DOHH2 (cell line): ENCODE results near the gene NDUFS4.

Experiments used
- H3F3A ChIP-seq: fragments of 200-600 bp; sonication (generic), shearing (Covaris generic); 2 replicates; pipeline ENCODE4 v1.6.0; 2016; ENCODE audit warnings: antibody characterized with exemption, mild to moderate bottlenecking; ENCODE audit not compliant: control insufficient read depth, insufficient read depth
- H3K27ac ChIP-seq: fragments of 200-600 bp; sonication (generic); 2 replicates; pipeline ENCODE4 v1.5.1; 2014; ENCODE audit warnings: low read depth, mild to moderate bottlenecking, low read length, moderate library complexity
- H3K27me3 ChIP-seq: fragments of 200-600 bp; sonication (generic); 2 replicates; pipeline ENCODE4 v1.6.1; 2014; ENCODE audit warnings: mild to moderate bottlenecking, low read length, mixed read lengths; ENCODE audit not compliant: control insufficient read depth
- H3K36me3 ChIP-seq: fragments of 200-600 bp; sonication (generic); 2 replicates; pipeline ENCODE4 v1.6.1; 2014; ENCODE audit warnings: mild to moderate bottlenecking, low read length, moderate library complexity, mixed read lengths; ENCODE audit not compliant: control insufficient read depth
- H3K4me1 ChIP-seq: fragments of 200-600 bp; sonication (generic); 2 replicates; pipeline ENCODE4 v1.6.1; 2014; ENCODE audit warnings: mild to moderate bottlenecking, low read length, mixed read lengths; ENCODE audit not compliant: control insufficient read depth
- H3K4me2 ChIP-seq: fragments of 200-600 bp; sonication (generic); 2 replicates; pipeline ENCODE4 v1.6.0; 2014; ENCODE audit warnings: mild to moderate bottlenecking, low read length, moderate library complexity
- H3K4me3 ChIP-seq: fragments of 200-600 bp; sonication (generic); 2 replicates; pipeline ENCODE4 v1.5.1; 2014; ENCODE audit warnings: mild to moderate bottlenecking, low read length, mixed read lengths
- H3K79me2 ChIP-seq: fragments of 200-600 bp; sonication (generic); 2 replicates; pipeline ENCODE4 v1.6.1; 2014; ENCODE audit warnings: mild to moderate bottlenecking, low read length, mixed read lengths; ENCODE audit not compliant: control insufficient read depth
- H3K9me2 ChIP-seq: fragments of 200-600 bp; sonication (generic); replicated peaks from 2 replicates; pipeline ENCODE4 v1.6.1; 2014; ENCODE audit warnings: mild to moderate bottlenecking, low read length, mixed read lengths; ENCODE audit not compliant: control insufficient read depth
- H3K9me3 ChIP-seq: fragments of 200-600 bp; sonication (generic); 2 replicates; pipeline ENCODE4 v1.6.1; 2014; ENCODE audit warnings: antibody characterized with exemption, low read length, mixed read lengths; ENCODE audit not compliant: control insufficient read depth, insufficient read depth
- H4K20me1 ChIP-seq: fragments of 200-600 bp; sonication (generic); 2 replicates; pipeline ENCODE4 v1.6.0; 2014; ENCODE audit warnings: low read depth, mild to moderate bottlenecking, antibody characterized with exemption, low read length, moderate library complexity; ENCODE audit not compliant: control insufficient read depth, insufficient read depth
- CTCF ChIP-seq: fragments of 200-600 bp; sonication (generic); IDR thresholded peaks from one replicate; pipeline ENCODE4 v1.5.1; 2014; ENCODE audit warnings: antibody characterized with exemption, mild to moderate bottlenecking, low read depth, low read length; ENCODE audit not compliant: poor library complexity, severe bottlenecking
- EZH2phosphoT487 ChIP-seq: fragments of 200-600 bp; sonication (generic); IDR thresholded peaks from 2 replicates; pipeline ENCODE4 v1.6.1; 2017; ENCODE audit warnings: borderline replicate concordance, mild to moderate bottlenecking, antibody characterized with exemption, low read length, moderate library complexity, mixed read lengths

NDUFS4 gene

GRCh38 chr5:53549792-53550191 is 10.6 kb upstream of the NDUFS4 start:
- Histone ChIP-seq H3K27ac (no peak overlapping the region), H3K36me3 (no peaks in the 10 kb centered on the region), H3K4me3 (no peak overlapping the region), H3K79me2 (no peaks in the 10 kb centered on the region), H3K27me3 (peaks cover 11% of the 10 kb centered on the region), H3F3A (no peaks in the 10 kb centered on the region), H3K9me3 (no peaks in the 10 kb centered on the region), H4K20me1 (no peaks in the 10 kb centered on the region), H3K9me2 (no peaks in the 10 kb centered on the region), H3K4me2 (no peak overlapping the region), H3K4me1 (no peaks in the 10 kb centered on the region)
- no peak for TF ChIP-seq CTCF

- Histone ChIP-seq H3K27me3 (peaks cover 15% of the 10 kb centered on the region), H3K36me3 (no peaks in the 10 kb centered on the region), H3F3A (no peaks in the 10 kb centered on the region), H3K4me3 (no peak overlapping the region), H3K9me2 (no peaks in the 10 kb centered on the region), H3K9me3 (no peaks in the 10 kb centered on the region), H3K4me2 (no peak overlapping the region), H4K20me1 (no peaks in the 10 kb centered on the region), H3K79me2 (no peaks in the 10 kb centered on the region), H3K4me1 (no peaks in the 10 kb centered on the region), H3K27ac (no peak overlapping the region)
- TF ChIP-seq EZH2phosphoT487: no peak
- TF ChIP-seq CTCF: no peak
Measured at GRCh38 chr5:53552561-53552960, 7.9 kb upstream of the NDUFS4 start.

- Histone ChIP-seq H3K79me2 (no peaks in the 10 kb centered on the region), H3K4me2 (no peak overlapping the region), H3K27me3 (peaks cover 15% of the 10 kb centered on the region), H3F3A (no peaks in the 10 kb centered on the region), H4K20me1 (no peaks in the 10 kb centered on the region), H3K27ac (no peak overlapping the region), H3K36me3 (no peaks in the 10 kb centered on the region), H3K9me3 (peaks cover 6% of the 10 kb centered on the region; the same call in 1 of the 2 replicates), H3K9me2 (no peaks in the 10 kb centered on the region), H3K4me3 (no peak overlapping the region), H3K4me1 (no peaks in the 10 kb centered on the region)
- TF ChIP-seq CTCF: no peak
- no peak for TF ChIP-seq EZH2phosphoT487
Measured at GRCh38 chr5:53554444-53554843, 6.0 kb upstream of the NDUFS4 start.

- TF ChIP-seq CTCF: no peak
- TF ChIP-seq EZH2phosphoT487: no peak
- Histone ChIP-seq H3K9me3 (peaks cover 6% of the 10 kb centered on the region; the same call in 1 of the 2 replicates), H4K20me1 (no peaks in the 10 kb centered on the region)
Measured at GRCh38 chr5:53555160-53555559, 5.3 kb upstream of the NDUFS4 start.

More at GRCh38 chr5:53555160-53555559, 5.3 kb upstream of the NDUFS4 start:
- H3F3A ChIP-seq: no peaks in the 10 kb centered on the region
- H3K27me3 ChIP-seq: peaks cover 15% of the 10 kb centered on the region
- H3K4me2 ChIP-seq: no peak overlapping the region
- no peaks in the 10 kb centered on the region for H3K9me2 ChIP-seq
- H3K36me3 ChIP-seq: no peaks in the 10 kb centered on the region
- peaks cover 4% of the 10 kb centered on the region; the same call in 1 of the 2 replicates for H3K4me1 ChIP-seq
- H3K4me3 ChIP-seq: no peak overlapping the region
- no peaks in the 10 kb centered on the region for H3K79me2 ChIP-seq
- no peak overlapping the region for H3K27ac ChIP-seq
